WTC11 (cell line): ENCODE measurements around the gene FBXO24. TPM values are rescaled to one million over a fixed set of nuclear protein-coding genes. Genes with fewer than 3 reads are reported as not detected.

Experiments
- ATAC-seq: fragments of 200-7000 bp; cut with Tn5 transposase; 2 replicates; pipeline ENCODE4 v1.10.0; 2021; ENCODE audit warnings: mild to moderate bottlenecking, moderate library complexity
- CTCF ChIA-PET: fragments of 300-600 bp; sonication (Branson Sonifier 250); formaldehyde crosslinking; loops from one replicate; lab custom pipeline; 2021; ENCODE audit warnings: antibody characterized with exemption; lab: Charles Lee
- POLR2A ChIA-PET: fragments of 350-600 bp; sonication (Branson Sonifier 250); formaldehyde crosslinking; loops from one replicate; lab custom pipeline; 2021; ENCODE audit warnings: antibody characterized with exemption; lab: Charles Lee
- DNase-seq: peaks from one replicate; pipeline ENCODE4 v3.0.0; 2021; ENCODE audit warnings: low spot score
- H3K27ac Mint-ChIP-seq: 2 replicates; pipeline ENCODE4 v1.8.0; 2021; ENCODE audit warnings: mixed read lengths
- H3K27me3 Mint-ChIP-seq: 2 replicates; pipeline ENCODE4 v1.8.0; 2021; ENCODE audit warnings: low read depth, mild to moderate bottlenecking, moderate library complexity, mixed read lengths
- H3K36me3 Mint-ChIP-seq: 2 replicates; pipeline ENCODE4 v1.8.0; 2021; ENCODE audit warnings: mixed read lengths
- H3K4me1 Mint-ChIP-seq: 2 replicates; pipeline ENCODE4 v1.8.0; 2022; ENCODE audit warnings: mixed read lengths
- H3K4me3 Mint-ChIP-seq: 2 replicates; pipeline ENCODE4 v1.8.0; 2021; ENCODE audit warnings: mild to moderate bottlenecking, moderate library complexity, mixed read lengths
- H3K9me3 Mint-ChIP-seq: 2 replicates; pipeline ENCODE4 v1.8.0; 2021; ENCODE audit warnings: mixed read lengths
- CDX4 ChIP-seq: fragments of 250-450 bp; sonication (Bioruptor Pico); IDR thresholded peaks from 2 replicates; pipeline ENCODE4 v1.9.0; 2021; ENCODE audit warnings: moderate library complexity, mild to moderate bottlenecking, inconsistent platforms, borderline replicate concordance
- E2F5 ChIP-seq: sonication (generic); formaldehyde crosslinking; IDR thresholded peaks from 2 replicates; pipeline ENCODE4 v1.8.1; 2022; ENCODE audit warnings: mild to moderate bottlenecking, moderate library complexity, missing genetic modification reagents
- FOXK1 ChIP-seq: sonication (generic); formaldehyde crosslinking; IDR thresholded peaks from 2 replicates; pipeline ENCODE4 v1.8.0; 2022; ENCODE audit warnings: mild to moderate bottlenecking, moderate library complexity, missing genetic modification reagents
- MLX ChIP-seq: sonication (generic); formaldehyde crosslinking; IDR thresholded peaks from 2 replicates; pipeline ENCODE4 v1.8.1; 2023; ENCODE audit warnings: mild to moderate bottlenecking, missing genetic modification reagents, moderate library complexity
- NFYB ChIP-seq: sonication (generic); formaldehyde crosslinking; conservative IDR thresholded peaks from 2 replicates; pipeline ENCODE4 v1.8.0; 2022; ENCODE audit warnings: low read depth, missing genetic modification reagents
- OVOL2 ChIP-seq: fragments of 250-450 bp; sonication (Bioruptor Pico); IDR thresholded peaks from 2 replicates; pipeline ENCODE4 v1.9.0; 2021; ENCODE audit warnings: mild to moderate bottlenecking, borderline replicate concordance
- SP1 ChIP-seq: sonication (generic); formaldehyde crosslinking; conservative IDR thresholded peaks from 2 replicates; pipeline ENCODE4 v1.8.1; 2022; ENCODE audit warnings: missing genetic modification reagents
- TCF7 ChIP-seq: sonication (generic); formaldehyde crosslinking; IDR thresholded peaks from 2 replicates; pipeline ENCODE4 v1.8.0; 2022; ENCODE audit warnings: mild to moderate bottlenecking, low read depth, missing genetic modification reagents, moderate library complexity
- TEAD1 ChIP-seq: sonication (generic); formaldehyde crosslinking; IDR thresholded peaks from 2 replicates; pipeline ENCODE4 v1.8.0; 2022; ENCODE audit warnings: mild to moderate bottlenecking, missing genetic modification reagents
- TEAD4 ChIP-seq: sonication (generic); formaldehyde crosslinking; IDR thresholded peaks from 2 replicates; pipeline ENCODE4 v1.8.0; 2022; ENCODE audit warnings: mild to moderate bottlenecking, missing genetic modification reagents
- ZNF281 ChIP-seq: sonication (generic); formaldehyde crosslinking; IDR thresholded peaks from 2 replicates; pipeline ENCODE4 v1.8.0; 2023; ENCODE audit warnings: mild to moderate bottlenecking, missing genetic modification reagents
- ZNF425 ChIP-seq: fragments of 250-450 bp; sonication (Bioruptor Pico); conservative IDR thresholded peaks from 2 replicates; pipeline ENCODE4 v1.9.0; 2021; ENCODE audit warnings: mild to moderate bottlenecking
- ZNF512 ChIP-seq: sonication (generic); formaldehyde crosslinking; IDR thresholded peaks from 2 replicates; pipeline ENCODE4 v1.8.1; 2022; ENCODE audit warnings: missing genetic modification reagents, borderline replicate concordance
- total RNA-seq: library from RNA; stranded (reverse); gene quantifications from 3 replicates; pipeline ENCODE4 v1.2.3, GENCODE V29; 2021

FBXO24 gene
- total RNA-seq, 1 experiment from 2014 or later: 0.70 TPM

- ATAC-seq: no peak
- CTCF ChIA-PET: interaction anchor here (0.7 to 3.8 kb wide), 3 partner anchors 22 to 81 kb away, joined by 4 to 35 read pairs (median 4); no protein-coding TSS in a partner anchor
Measured at GRCh38 chr7:100609958-100610357, 23.8 kb downstream of the FBXO24 start.

GRCh38 chr7:100611983-100612729 is 26.0 kb downstream of the FBXO24 start, which contains the start of gene MOSPD3:
Gene MOSPD3 (plus strand): TSS chr7:100612540. CDS start chr7:100612792, 252 bp downstream.
- POLR2A ChIA-PET: interaction anchor here (0.5 to 2.1 kb wide), 18 partner anchors 9 to 277 kb away, joined by 3 to 22 read pairs (median 5); partner anchors contain the start of genes FBXO24, GNB2, LRCH4 and PCOLCE

More at GRCh38 chr7:100609958-100610357, 23.8 kb downstream of the FBXO24 start:
- peak overlapping the region; percentile 7; the same call in 1 of the 2 replicates for H3K27ac Mint-ChIP-seq
- DNase-seq: no peak
- POLR2A ChIA-PET: no interaction called here
- H3K9me3 Mint-ChIP-seq: no peaks in the 10 kb centered on the region
- peaks cover 13% of the 10 kb centered on the region for H3K27me3 Mint-ChIP-seq
- TF ChIP-seq TCF7 (no peak), MLX (CRISPR knock-in tag) (no peak), ZNF425 (CRISPR knock-in tag) (no peak), OVOL2 (no peak), CDX4 (CRISPR knock-in tag) (no peak)
- H3K4me3 Mint-ChIP-seq: no peak overlapping the region
- peaks cover 17% of the 10 kb centered on the region for H3K4me1 Mint-ChIP-seq
- peaks cover 12% of the 10 kb centered on the region for H3K36me3 Mint-ChIP-seq

More at GRCh38 chr7:100611983-100612729, 26.0 kb downstream of the FBXO24 start, which contains the start of gene MOSPD3:
- Mint-ChIP-seq H3K4me1 (peaks cover 6% of the 10 kb centered on the region; the same call in 1 of the 2 replicates), H3K27ac (peak within 1 kb of the TSS; percentile 100), H3K4me3 (peak within 1 kb of the TSS; percentile 94), H3K9me3 (no peaks in the 10 kb centered on the region), H3K36me3 (peaks cover 10% of the 10 kb centered on the region), H3K27me3 (no peaks in the 10 kb centered on the region; the same call in 1 of the 2 replicates)
- CTCF ChIA-PET: interaction anchor here (0.6 to 3.8 kb wide), 44 partner anchors 9 to 240 kb away, joined by 3 to 37 read pairs (median 5); partner anchors contain the start of genes ACTL6B, AGFG2, FBXO24 and GIGYF1
- 0 out of 2 replicates have a peak, but pooled peaks have one; percentile 31 for TF ChIP-seq E2F5
- no peak for TF ChIP-seq TEAD1 (CRISPR knock-in tag)
- no peak for TF ChIP-seq ZNF281 (CRISPR knock-in tag)
- TF ChIP-seq ZNF512 (CRISPR knock-in tag): no peak
- TF ChIP-seq FOXK1 (CRISPR knock-in tag): peak; percentile 76
- TF ChIP-seq SP1 (CRISPR knock-in tag): 0 out of 2 replicates have a peak, but pooled peaks have one; percentile 31
- TF ChIP-seq NFYB (CRISPR knock-in tag): peak; percentile 85
- TF ChIP-seq OVOL2: 0 out of 2 replicates have a peak, but pooled peaks have one; percentile 62
- no peak for TF ChIP-seq TEAD4
- DNase-seq: peak; percentile 99
- ATAC-seq: peak; percentile 93
